IMR-90 (cell line): ENCODE data around the gene ZNF17. TPM values are rescaled to one million over a fixed set of nuclear protein-coding genes. Genes with fewer than 3 reads are reported as not detected.

Source experiments
- USF2 ChIP-seq: fragments of 150-350 bp; IDR thresholded peaks from 2 replicates; pipeline ENCODE4 v1.6.1; 2017; ENCODE audit warnings: mild to moderate bottlenecking, antibody characterized with exemption, low read length, low read depth
- polyA plus RNA-seq, 3 experiments: library from polyadenylated mRNA; depleted of rRNA; stranded (reverse); fragments of >200 nt; gene quantifications; 2 replicates each; pipeline ENCODE4 v1.2.3, GENCODE V29; 2012; ENCODE audit warnings: low replicate concordance in 1 of 3
- total RNA-seq: library from RNA; depleted of rRNA; stranded (reverse); fragments of >200 nt; gene quantifications from 2 replicates; pipeline ENCODE4 v1.2.3, GENCODE V29; 2012

ZNF17 gene
- total and polyA plus RNA-seq, 2 of the 4 experiments (the other 2 are of a cell fraction), result 4.3 to 17.4 TPM

- no peak for TF ChIP-seq USF2
These were observed 23.6 kb downstream of the ZNF17 start (continued) for GRCh38 chr19:57434386-57435061.
